CD14-positive monocyte (primary cell): ENCODE results near the gene SPCS2. TPM values are rescaled to one million over a fixed set of nuclear protein-coding genes. Genes with fewer than 3 reads are reported as not detected.

Experiments
- DNase-seq, 3 donors: peaks; one replicate each; pipeline ENCODE4 v3.0.0-alpha.2; 2011 to 2022
- H2AFZ ChIP-seq: 2 replicates; pipeline ENCODE4 v1.6.0; 2012; ENCODE audit warnings: mild to moderate bottlenecking, low read depth, low read length, inconsistent platforms; ENCODE audit not compliant: insufficient read depth, poor library complexity, severe bottlenecking
- H3K27ac ChIP-seq, 2 donors: 1 replicate in 1 of 2; 2 replicates in 1 of 2; pipeline ENCODE4 v1.5.1; 2012 to 2013; ENCODE audit warnings: low read length in 2 of 2, control low read depth in 1 of 2, inconsistent platforms in 1 of 2, low read depth in 1 of 2, mild to moderate bottlenecking in 1 of 2
- H3K27me3 ChIP-seq, 2 donors: one replicate each; pipeline versions ENCODE4 v1.6.0 to v1.6.1; 2011 to 2013; ENCODE audit warnings: low read length in 2 of 2; ENCODE audit not compliant: control insufficient read depth in 2 of 2, insufficient read depth in 2 of 2
- H3K36me3 ChIP-seq, 2 donors: replicated peaks in 1 of 2; 1 replicate in 1 of 2; 2 replicates in 1 of 2; pipeline versions ENCODE4 v1.5.1 to v1.6.1; 2012 to 2013; ENCODE audit warnings: low read length in 2 of 2, control low read depth in 1 of 2, inconsistent platforms in 1 of 2, mild to moderate bottlenecking in 1 of 2; ENCODE audit not compliant: insufficient read depth in 2 of 2, control insufficient read depth in 1 of 2
- H3K4me1 ChIP-seq, 2 donors: 1 replicate in 1 of 2; 2 replicates in 1 of 2; pipeline versions ENCODE4 v1.5.1 to v1.6.1; 2012 to 2013; ENCODE audit warnings: low read length in 2 of 2, control low read depth in 1 of 2, inconsistent platforms in 1 of 2, mild to moderate bottlenecking in 1 of 2, moderate library complexity in 1 of 2; ENCODE audit not compliant: insufficient read depth in 2 of 2, control insufficient read depth in 1 of 2
- H3K4me2 ChIP-seq: replicated peaks from 2 replicates; pipeline ENCODE3; 2012; ENCODE audit warnings: low read length, moderate library complexity, mild to moderate bottlenecking; ENCODE audit not compliant: poor library complexity, severe bottlenecking; ENCODE audit errors: extremely low read depth
- H3K4me3 ChIP-seq, 3 experiments: fragments of 200-600 bp in 1 of 3; sonication (generic) in 1 of 3; replicated peaks in 1 of 3; 1 replicate in 2 of 3; 2 replicates in 1 of 3; pipeline ENCODE4 v1.5.1; 2011 to 2013; ENCODE audit warnings: low read length in 3 of 3, mild to moderate bottlenecking in 3 of 3, control low read depth in 2 of 3, low read depth in 2 of 3, inconsistent platforms in 1 of 3, moderate library complexity in 1 of 3
- H3K79me2 ChIP-seq: 2 replicates; pipeline ENCODE4 v1.6.0; 2012; ENCODE audit warnings: mild to moderate bottlenecking, control low read depth, inconsistent platforms, low read length, moderate library complexity; ENCODE audit not compliant: insufficient read depth
- H3K9ac ChIP-seq: 2 replicates; pipeline ENCODE4 v1.6.0; 2017; ENCODE audit warnings: low read length, mild to moderate bottlenecking; ENCODE audit not compliant: insufficient read depth, poor library complexity, severe bottlenecking
- H3K9me3 ChIP-seq, 2 donors: replicated peaks in 1 of 2; 1 replicate in 1 of 2; 2 replicates in 1 of 2; pipeline versions ENCODE4 v1.5.1 to v1.6.1; 2012 to 2013; ENCODE audit warnings: low read length in 2 of 2, control low read depth in 1 of 2; ENCODE audit not compliant: control insufficient read depth in 1 of 2, insufficient read depth in 1 of 2
- H4K20me1 ChIP-seq: 2 replicates; pipeline ENCODE4 v1.6.0; 2012; ENCODE audit warnings: mild to moderate bottlenecking, low read length, control low read depth, moderate library complexity; ENCODE audit not compliant: insufficient read depth
- H3K27ac Mint-ChIP-seq, 7 donors: one replicate each; pipeline ENCODE4 v1.8.0; 2020; ENCODE audit warnings: mild to moderate bottlenecking in 7 of 7, mixed read lengths in 7 of 7, moderate library complexity in 6 of 7, inconsistent platforms in 2 of 7
- H3K27me3 Mint-ChIP-seq, 3 donors: one replicate each; pipeline ENCODE4 v1.8.0; 2021 to 2022; ENCODE audit warnings: low read depth in 3 of 3, mild to moderate bottlenecking in 3 of 3, mixed read lengths in 3 of 3, moderate library complexity in 3 of 3, inconsistent platforms in 1 of 3
- H3K36me3 Mint-ChIP-seq, 2 donors: one replicate each; pipeline ENCODE4 v1.8.0; 2020; ENCODE audit warnings: mixed read lengths in 2 of 2, inconsistent platforms in 1 of 2, mild to moderate bottlenecking in 1 of 2
- H3K4me1 Mint-ChIP-seq: one replicate; pipeline ENCODE4 v1.8.0; 2020; ENCODE audit warnings: mild to moderate bottlenecking, mixed read lengths
- H3K4me3 Mint-ChIP-seq, 2 donors: one replicate each; pipeline ENCODE4 v1.8.0; 2020; ENCODE audit warnings: mild to moderate bottlenecking in 2 of 2, mixed read lengths in 2 of 2, moderate library complexity in 1 of 2
- H3K9me3 Mint-ChIP-seq, 7 donors: one replicate each; pipeline ENCODE4 v1.8.0; 2020 to 2022; ENCODE audit warnings: mixed read lengths in 7 of 7, mild to moderate bottlenecking in 6 of 7, moderate library complexity in 6 of 7, inconsistent platforms in 2 of 7
- WGBS: methylation state at CpG from one replicate; pipeline ENCODE4 v1.1.5; 2013; ENCODE audit warnings: missing lambda C conversion rate; ENCODE audit not compliant: insufficient coverage; 5-methylcytosine and 5-hydroxymethylcytosine counted together
- intact Hi-C, 2 donors: fragments of 100-400 bp; cut with micrococcal nuclease; formaldehyde crosslinking; loops; one replicate each; pipeline versions ENCODE4 v1.15.0 to v1.15.1; 2023
- polyA plus RNA-seq, 3 donors: library from polyadenylated mRNA; depleted of rRNA in 1 of 3; unstranded in 2 of 3; stranded (reverse) in 1 of 3; fragments of 300-500 nt in 2 of 3; fragments of >200 nt in 1 of 3; fragmentation: Illumina TruSeq in 2 of 3; gene quantifications; 1 replicate in 2 of 3; 2 replicates in 1 of 3; pipeline ENCODE4 v1.2.3, GENCODE V29; 2012 to 2021
- TF ChIP-seq, protein P1 (sequence below): fragments of 200-600 bp; IDR thresholded peaks from one replicate; pipeline ENCODE4 v1.8.0; 2022; ENCODE audit warnings: antibody characterized with exemption, mild to moderate bottlenecking

Gene SPCS2
- polyA plus RNA-seq, 3 donors = 12.4 to 185 (median 150) TPM

DNA sequence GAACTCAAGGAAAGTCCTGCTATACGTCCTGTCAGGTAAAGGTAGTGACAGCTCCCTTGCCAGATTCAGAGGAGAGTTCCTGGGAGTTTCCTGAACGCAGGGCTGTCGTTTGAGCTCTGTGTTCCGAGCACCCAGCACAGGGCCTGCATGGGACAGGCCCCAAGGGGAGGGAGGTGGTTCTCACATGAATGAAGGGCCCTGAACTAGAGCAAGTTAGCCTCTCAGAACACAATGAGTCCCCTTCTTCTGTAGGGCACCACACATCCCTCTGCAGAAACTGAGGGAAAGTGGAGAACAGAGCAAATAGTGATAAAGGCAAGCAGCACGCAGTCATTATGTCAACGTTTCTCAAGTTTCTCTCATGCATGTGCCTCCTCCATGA lies 75.0 kb downstream of the SPCS2 start:
- no peaks in the 10 kb centered on the region for H3K27me3 ChIP-seq
- DNase-seq = no peak
- no peaks in the 10 kb centered on the region for H3K4me1 Mint-ChIP-seq
- no peaks in the 10 kb centered on the region for H3K9me3 ChIP-seq
- peaks cover 0 to 3% (median 0%) of the 10 kb centered on the region in 7 donors for H3K9me3 Mint-ChIP-seq
- intact Hi-C loops = loop anchor here (2.0 to 10.0 kb wide), 3 partner anchors 111 to 225 kb away; no protein-coding TSS in a partner anchor
- peaks cover 0 to 2% (median 0%) of the 10 kb centered on the region in 3 donors for H3K27me3 Mint-ChIP-seq
- H4K20me1 ChIP-seq = no peaks in the 10 kb centered on the region
- no peak overlapping the region for H2AFZ ChIP-seq
- H3K36me3 Mint-ChIP-seq = peaks cover 0 to 3% of the 10 kb centered on the region in 2 donors
- TF ChIP-seq, protein P1, sequence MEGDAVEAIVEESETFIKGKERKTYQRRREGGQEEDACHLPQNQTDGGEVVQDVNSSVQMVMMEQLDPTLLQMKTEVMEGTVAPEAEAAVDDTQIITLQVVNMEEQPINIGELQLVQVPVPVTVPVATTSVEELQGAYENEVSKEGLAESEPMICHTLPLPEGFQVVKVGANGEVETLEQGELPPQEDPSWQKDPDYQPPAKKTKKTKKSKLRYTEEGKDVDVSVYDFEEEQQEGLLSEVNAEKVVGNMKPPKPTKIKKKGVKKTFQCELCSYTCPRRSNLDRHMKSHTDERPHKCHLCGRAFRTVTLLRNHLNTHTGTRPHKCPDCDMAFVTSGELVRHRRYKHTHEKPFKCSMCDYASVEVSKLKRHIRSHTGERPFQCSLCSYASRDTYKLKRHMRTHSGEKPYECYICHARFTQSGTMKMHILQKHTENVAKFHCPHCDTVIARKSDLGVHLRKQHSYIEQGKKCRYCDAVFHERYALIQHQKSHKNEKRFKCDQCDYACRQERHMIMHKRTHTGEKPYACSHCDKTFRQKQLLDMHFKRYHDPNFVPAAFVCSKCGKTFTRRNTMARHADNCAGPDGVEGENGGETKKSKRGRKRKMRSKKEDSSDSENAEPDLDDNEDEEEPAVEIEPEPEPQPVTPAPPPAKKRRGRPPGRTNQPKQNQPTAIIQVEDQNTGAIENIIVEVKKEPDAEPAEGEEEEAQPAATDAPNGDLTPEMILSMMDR = no peak
- H3K9ac ChIP-seq = no peak overlapping the region
- no peak overlapping the region for H3K27ac ChIP-seq
- H3K36me3 ChIP-seq = no peaks in the 10 kb centered on the region
- H3K27ac Mint-ChIP-seq = peak overlapping the region in 1 of 7 donors; percentile 26
- H3K4me1 ChIP-seq = no peaks in the 10 kb centered on the region
- H3K4me3 ChIP-seq = no peak overlapping the region
- no peak overlapping the region for H3K4me3 Mint-ChIP-seq
- H3K4me2 ChIP-seq = no peak overlapping the region
- no peaks in the 10 kb centered on the region for H3K79me2 ChIP-seq
- 68% methylated on average over 4 of the region's 6 CpGs for WGBS

DNA sequence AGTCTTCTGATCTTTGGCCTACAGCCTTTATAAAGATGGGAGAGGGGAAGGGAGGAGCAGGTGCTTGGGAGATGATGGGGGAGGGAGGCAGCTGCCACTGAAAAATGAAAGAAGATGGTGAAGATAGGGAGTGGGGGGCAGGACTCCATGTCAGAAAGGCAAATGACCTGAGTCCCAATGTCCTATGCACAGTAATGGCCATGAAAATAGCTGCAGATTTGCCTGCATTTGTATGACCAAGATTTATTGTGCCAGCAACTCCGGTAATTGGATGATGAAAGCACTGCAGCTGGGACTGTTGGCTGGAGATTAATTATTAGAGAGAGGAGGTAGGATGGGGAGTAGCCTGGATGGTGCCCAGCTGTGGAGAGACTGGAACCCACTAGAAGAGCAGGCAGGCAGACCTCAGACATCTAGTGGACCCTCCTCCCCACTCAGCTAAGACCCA lies 75.7 kb downstream of the SPCS2 start:
- Mint-ChIP-seq H3K36me3 (peaks cover 0 to 3% of the 10 kb centered on the region in 2 donors), H3K4me3 (no peak overlapping the region), H3K4me1 (no peaks in the 10 kb centered on the region), H3K9me3 (peaks cover 0 to 2% (median 0%) of the 10 kb centered on the region in 7 donors), H3K27me3 (peaks cover 0 to 2% (median 0%) of the 10 kb centered on the region in 3 donors), H3K27ac (peak overlapping the region in 1 of 7 donors; percentile 20)
- Histone ChIP-seq H3K4me3 (no peak overlapping the region), H4K20me1 (no peaks in the 10 kb centered on the region), H3K27ac (no peak overlapping the region), H3K4me1 (no peaks in the 10 kb centered on the region), H3K79me2 (no peaks in the 10 kb centered on the region), H3K36me3 (no peaks in the 10 kb centered on the region), H3K9me3 (no peaks in the 10 kb centered on the region), H2AFZ (no peak overlapping the region), H3K9ac (no peak overlapping the region), H3K4me2 (no peak overlapping the region), H3K27me3 (no peaks in the 10 kb centered on the region)
- TF ChIP-seq, protein P1 = no peak
- DNase-seq = no peak
- 100% methylated on average over 1 of the region's 1 CpG for WGBS
- intact Hi-C loops = loop anchor here (2.0 to 10.0 kb wide), 3 partner anchors 110 to 224 kb away; no protein-coding TSS in a partner anchor
